SIG-M5 treated with dmso at 0.1 percent for 504 hours (cell line): ENCODE results near the gene FXYD1.
"Not testable (repeated sequence)": the region's sequence is repeated elsewhere in the genome, so short reads cannot be mapped to it uniquely, and the experiment has no call there.

Experiments used
- DNase-seq: peaks from one replicate; lab custom pipeline; 2025; ENCODE audit not compliant: unreplicated experiment; lab: John Stamatoyannopoulos, UW

Gene FXYD1

GRCh38 chr19:35141837-35142605, 3.4 kb downstream of the FXYD1 start:
- DNase-seq, result no peak

GRCh38 chr19:35142606-35143230, 4.1 kb downstream of the FXYD1 start:
- DNase-seq, result peak; percentile 23

GRCh38 chr19:35143231-35143715, 4.6 kb downstream of the FXYD1 start, which contains the start of gene FXYD7:
TSS of gene FXYD7 (plus strand) at chr19:35143255. CDS start at chr19:35143334, 79 bp downstream.
- no peak for DNase-seq

- no peak for DNase-seq
Measured at GRCh38 chr19:35143818-35144217, 5.2 kb downstream of the FXYD1 start.

GRCh38 chr19:35144259-35144599, 5.6 kb downstream of the FXYD1 start:
- no peak for DNase-seq

GRCh38 chr19:35144600-35145436, 6.2 kb downstream of the FXYD1 start:
- peak; percentile 41 for DNase-seq

- no peak for DNase-seq
Measured at GRCh38 chr19:35146746-35147459, 8.3 kb downstream of the FXYD1 start.

GRCh38 chr19:35149463-35149862, 10.8 kb downstream of the FXYD1 start:
- no peak for DNase-seq

- DNase-seq, result no peak
Measured at GRCh38 chr19:35150445-35150844, 11.8 kb downstream of the FXYD1 start.

- DNase-seq, result no peak
Measured at GRCh38 chr19:35151273-35152065, 12.8 kb downstream of the FXYD1 start.

- not testable (repeated sequence) for DNase-seq
Measured at GRCh38 chr19:35153129-35153522, 14.5 kb downstream of the FXYD1 start.

GRCh38 chr19:35153701-35154524, 15.3 kb downstream of the FXYD1 start:
- DNase-seq, result peak; percentile 34

GRCh38 chr19:35154525-35155406, 16.1 kb downstream of the FXYD1 start, which contains the start of gene FXYD5:
TSS of gene FXYD5 (plus strand) at chr19:35154735. CDS start at chr19:35155551, 816 bp downstream.
- DNase-seq, result peak; percentile 82

GRCh38 chr19:35155441-35155840, 16.8 kb downstream of the FXYD1 start:
- DNase-seq, result no peak

- DNase-seq, result no peak
Measured at GRCh38 chr19:35155981-35156672, 17.5 kb downstream of the FXYD1 start.

GRCh38 chr19:35156673-35157014, 18.0 kb downstream of the FXYD1 start:
- no peak for DNase-seq

- DNase-seq, result no peak
Measured at GRCh38 chr19:35157431-35157830, 18.8 kb downstream of the FXYD1 start.

- DNase-seq, result no peak
Measured at GRCh38 chr19:35159606-35160005, 21.0 kb downstream of the FXYD1 start.
